Thyroid gland (tissue), 4 donors: Measurements from ENCODE around the gene GBP3. TPM values are rescaled to one million over a fixed set of nuclear protein-coding genes. Genes with fewer than 3 reads are reported as not detected.
"Not testable (repeated sequence)": the region's sequence is repeated elsewhere in the genome, so short reads cannot be mapped to it uniquely, and the experiment has no call there.

ENCODE experiments used
- DNase-seq, 2 donors: peaks; one replicate each; pipeline ENCODE4 v3.0.0-alpha.2; 2019
- H3K27ac ChIP-seq, 3 donors: fragments of 200-600 bp; sonication (generic); 1 replicate in 2 of 3; 2 replicates in 1 of 3; pipeline ENCODE4 v1.5.1; 2016 to 2019; ENCODE audit warnings: mild to moderate bottlenecking in 1 of 3, moderate library complexity in 1 of 3
- H3K27me3 ChIP-seq: fragments of 200-600 bp; sonication (generic); one replicate; pipeline ENCODE4 v1.5.1; 2019
- H3K36me3 ChIP-seq, 2 donors: fragments of 200-600 bp; sonication (generic); one replicate each; pipeline ENCODE4 v1.5.1; 2016 to 2019
- H3K4me1 ChIP-seq, 2 donors: fragments of 200-600 bp; sonication (generic); one replicate each; pipeline ENCODE4 v1.5.1; 2017 to 2019
- H3K4me3 ChIP-seq, 3 donors: fragments of 200-600 bp; sonication (generic); replicated peaks in 1 of 3; 1 replicate in 2 of 3; 2 replicates in 1 of 3; pipeline ENCODE4 v1.5.1; 2016; ENCODE audit warnings: mild to moderate bottlenecking in 1 of 3
- H3K9me3 ChIP-seq: fragments of 200-600 bp; sonication (generic); one replicate; pipeline ENCODE4 v1.5.1; 2017
- POLR2A ChIP-seq, 2 donors: fragments of 450-650 bp; IDR thresholded peaks; one replicate each; pipeline ENCODE4 v1.6.1; 2017; ENCODE audit warnings: antibody characterized with exemption in 2 of 2, mild to moderate bottlenecking in 2 of 2, moderate library complexity in 1 of 2
- WGBS, 2 donors: methylation state at CpG; one replicate each; pipeline ENCODE4 v1.1.5; 2017; 5-methylcytosine and 5-hydroxymethylcytosine counted together
- intact Hi-C: fragments of 100-400 bp; cut with DNase I; formaldehyde crosslinking; loops from one replicate; pipeline ENCODE4 v1.15.1; 2023
- total RNA-seq, 4 donors: library from RNA; depleted of rRNA; stranded (reverse); fragments of >200 nt; gene quantifications; one replicate each; pipeline ENCODE4 v1.2.3, GENCODE V29; 2016
- TF ChIP-seq, protein P1 (sequence below), 6 experiments: fragments of 200-600 bp in 3 of 6; fragments of 450-650 bp in 3 of 6; sonication (generic) in 3 of 6; IDR thresholded peaks; one replicate each; pipeline ENCODE4 v1.5.1; 2016 to 2019; ENCODE audit warnings: antibody characterized with exemption in 6 of 6, mild to moderate bottlenecking in 2 of 6, inconsistent platforms in 1 of 6, moderate library complexity in 1 of 6

Gene GBP3
- total RNA-seq, 4 donors from 2014 or later, result 16.0 to 32.6 (median 21.2) TPM

DNA sequence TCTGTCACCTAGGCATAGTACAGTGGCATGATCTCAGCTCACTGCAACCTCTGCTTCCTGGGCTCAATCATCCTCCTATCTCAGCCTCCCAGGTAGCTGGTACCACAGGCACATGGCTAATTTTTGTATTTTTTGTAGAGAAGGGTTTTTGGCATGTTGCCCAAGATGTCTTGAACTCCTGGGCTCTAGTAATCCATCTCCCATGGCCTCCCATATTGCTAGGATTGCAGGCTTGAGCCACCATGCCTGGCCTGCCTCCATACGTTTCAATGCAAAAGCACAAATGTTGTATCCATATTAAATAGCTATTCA lies 17.6 kb upstream of the GBP3 start:
- H3K9me3 ChIP-seq, result no peaks in the 10 kb centered on the region
- intact Hi-C loops, result no loop called here
- 94 to 96% methylated on average over 1 of the region's 1 CpG for WGBS, 2 donors
- DNase-seq, result no peak
- H3K4me1 ChIP-seq, result no peaks in the 10 kb centered on the region
- H3K36me3 ChIP-seq, result no peaks in the 10 kb centered on the region
- TF ChIP-seq, protein P1, sequence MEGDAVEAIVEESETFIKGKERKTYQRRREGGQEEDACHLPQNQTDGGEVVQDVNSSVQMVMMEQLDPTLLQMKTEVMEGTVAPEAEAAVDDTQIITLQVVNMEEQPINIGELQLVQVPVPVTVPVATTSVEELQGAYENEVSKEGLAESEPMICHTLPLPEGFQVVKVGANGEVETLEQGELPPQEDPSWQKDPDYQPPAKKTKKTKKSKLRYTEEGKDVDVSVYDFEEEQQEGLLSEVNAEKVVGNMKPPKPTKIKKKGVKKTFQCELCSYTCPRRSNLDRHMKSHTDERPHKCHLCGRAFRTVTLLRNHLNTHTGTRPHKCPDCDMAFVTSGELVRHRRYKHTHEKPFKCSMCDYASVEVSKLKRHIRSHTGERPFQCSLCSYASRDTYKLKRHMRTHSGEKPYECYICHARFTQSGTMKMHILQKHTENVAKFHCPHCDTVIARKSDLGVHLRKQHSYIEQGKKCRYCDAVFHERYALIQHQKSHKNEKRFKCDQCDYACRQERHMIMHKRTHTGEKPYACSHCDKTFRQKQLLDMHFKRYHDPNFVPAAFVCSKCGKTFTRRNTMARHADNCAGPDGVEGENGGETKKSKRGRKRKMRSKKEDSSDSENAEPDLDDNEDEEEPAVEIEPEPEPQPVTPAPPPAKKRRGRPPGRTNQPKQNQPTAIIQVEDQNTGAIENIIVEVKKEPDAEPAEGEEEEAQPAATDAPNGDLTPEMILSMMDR (IDR thresholded peaks at IDR 0.05), result no peak
- no peak for TF ChIP-seq POLR2A (IDR thresholded peaks at IDR 0.05)
- no peaks in the 10 kb centered on the region for H3K27me3 ChIP-seq
- no peak overlapping the region for H3K4me3 ChIP-seq
- no peak overlapping the region for H3K27ac ChIP-seq

DNA sequence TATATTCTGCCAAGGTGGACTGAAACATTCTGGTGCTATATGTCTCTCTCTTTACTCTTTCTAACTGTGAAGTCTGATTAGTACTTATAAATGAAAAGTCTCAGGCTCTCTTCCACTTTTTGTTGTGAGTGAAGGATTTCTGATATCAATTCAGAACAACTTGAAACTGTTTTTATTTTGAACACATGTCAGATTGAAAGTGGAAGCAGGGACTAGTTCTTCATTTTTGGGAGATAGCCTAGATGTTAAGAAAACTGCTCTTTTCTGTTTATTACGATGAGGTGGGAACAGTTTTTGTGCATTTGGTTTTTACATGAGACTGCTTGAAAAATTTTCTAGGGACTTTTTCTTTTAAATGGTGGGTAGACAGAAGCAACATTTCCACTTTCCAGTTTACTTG lies 14.5 kb upstream of the GBP3 start:
- intact Hi-C loops, result no loop called here

DNA sequence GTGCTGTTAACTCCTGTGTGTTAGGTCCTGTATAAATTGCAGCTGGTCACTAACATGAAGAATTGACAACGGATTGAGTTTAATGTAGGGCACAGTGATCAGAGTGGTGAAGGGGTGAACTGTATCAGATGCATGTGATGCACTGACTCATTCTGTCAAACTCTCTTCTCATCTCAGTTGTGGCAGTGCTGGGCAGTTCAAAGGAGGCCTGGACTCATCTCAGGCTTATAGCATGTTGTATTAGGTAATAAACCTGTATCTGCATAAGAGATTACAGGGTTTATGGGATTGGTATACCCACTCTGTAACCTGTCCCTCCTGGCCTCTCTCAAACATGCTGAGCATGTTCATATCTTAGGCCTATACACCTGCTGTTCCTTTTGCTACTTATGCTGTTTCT lies 12.4 kb upstream of the GBP3 start:
- no peak overlapping the region for H3K4me3 ChIP-seq
- H3K4me1 ChIP-seq, result no peaks in the 10 kb centered on the region
- H3K27ac ChIP-seq, result no peak overlapping the region
- DNase-seq, result no peak
- H3K27me3 ChIP-seq, result no peaks in the 10 kb centered on the region
- H3K9me3 ChIP-seq, result no peaks in the 10 kb centered on the region
- TF ChIP-seq POLR2A (IDR thresholded peaks at IDR 0.05), result no peak
- TF ChIP-seq, protein P1 (IDR thresholded peaks at IDR 0.05), result no peak
- H3K36me3 ChIP-seq, result no peaks in the 10 kb centered on the region
- 91 to 95% methylated on average over 1 of the region's 1 CpG for WGBS, 2 donors
- intact Hi-C loops, result no loop called here

More for the DNA sequence above, 14.5 kb upstream of the GBP3 start:
- TF ChIP-seq POLR2A (IDR thresholded peaks at IDR 0.05), result no peak
- TF ChIP-seq, protein P1 (IDR thresholded peaks at IDR 0.05), result no peak
- Histone ChIP-seq H3K9me3 (no peaks in the 10 kb centered on the region), H3K4me3 (no peak overlapping the region), H3K27ac (no peak overlapping the region), H3K4me1 (no peaks in the 10 kb centered on the region), H3K36me3 (no peaks in the 10 kb centered on the region), H3K27me3 (no peaks in the 10 kb centered on the region)
- no peak for DNase-seq
- WGBS, 2 donors, result 67 to 98% methylated on average over 1 of the region's 1 CpG

DNA sequence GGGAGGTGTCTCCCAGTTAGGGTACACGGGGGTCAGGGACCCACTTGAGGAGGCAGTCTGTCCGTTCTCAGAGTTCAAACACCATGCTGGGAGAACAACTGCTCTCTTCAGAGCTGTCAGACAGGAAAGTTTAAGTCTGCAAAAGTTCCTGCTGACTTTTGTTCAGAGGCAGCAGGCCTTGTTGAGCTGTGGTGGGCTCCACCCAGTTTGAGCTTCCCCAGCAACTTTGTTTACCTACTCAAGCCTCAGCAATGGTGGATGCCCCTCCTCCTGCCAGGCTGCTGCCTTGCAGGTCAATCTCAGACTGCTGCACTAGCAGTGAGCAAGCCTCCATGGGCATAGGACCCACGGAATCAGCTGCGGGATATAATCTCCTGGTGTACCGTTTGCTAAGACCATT lies 11.3 kb upstream of the GBP3 start:
- DNase-seq, H3K4me3 ChIP-seq, H3K36me3 ChIP-seq, intact Hi-C loops, H3K4me1 ChIP-seq, H3K27ac ChIP-seq, H3K27me3 ChIP-seq, H3K9me3 ChIP-seq: not testable (repeated sequence)
- 89 to 94% methylated on average over 3 to 5 of the region's 5 CpGs for WGBS, 2 donors

DNA sequence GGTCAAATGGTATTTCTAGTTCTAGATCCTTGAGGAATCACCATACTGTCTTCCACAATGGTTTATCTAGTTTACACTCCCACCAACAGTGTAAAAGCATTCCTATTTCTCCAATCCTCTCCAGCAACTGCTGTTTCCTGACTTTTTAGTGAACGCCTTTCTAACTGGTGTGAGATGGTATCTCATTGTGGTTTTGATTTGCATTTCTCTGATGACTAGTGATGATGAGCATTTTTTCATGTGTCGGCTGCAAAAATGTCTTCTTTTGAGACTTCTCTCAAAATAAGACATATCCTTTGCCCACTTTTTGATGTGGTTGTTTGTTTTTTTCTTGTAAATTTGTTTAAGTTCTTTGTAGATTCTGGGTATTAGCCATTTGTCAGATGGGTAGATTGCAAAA lies 6.4 kb upstream of the GBP3 start:
- H3K4me1 ChIP-seq, H3K4me3 ChIP-seq, H3K27me3 ChIP-seq, H3K36me3 ChIP-seq, H3K9me3 ChIP-seq, H3K27ac ChIP-seq, intact Hi-C loops, DNase-seq: not testable (repeated sequence)
- 95 to 97% methylated on average over 2 of the region's 2 CpGs for WGBS, 2 donors

DNA sequence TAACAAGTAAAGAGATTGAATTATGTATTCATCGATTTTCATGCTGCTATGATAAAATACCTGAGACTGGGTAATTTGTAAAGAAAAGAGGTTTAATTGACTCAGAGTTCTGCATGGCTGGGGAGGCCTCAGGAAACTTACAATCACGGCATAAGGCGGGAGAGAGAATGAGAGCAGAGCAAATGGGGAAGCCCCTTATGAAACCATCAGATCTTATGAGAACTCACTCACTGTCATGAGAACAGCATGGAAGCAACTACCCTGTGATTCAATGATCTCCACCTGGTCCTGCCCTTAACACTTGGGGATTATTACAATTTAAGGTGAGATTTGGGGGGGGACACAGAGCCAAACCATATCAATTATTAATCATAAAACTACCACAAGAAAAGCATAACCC lies 3.3 kb upstream of the GBP3 start:
- H3K4me3 ChIP-seq, result no peak overlapping the region
- H3K36me3 ChIP-seq, result no peaks in the 10 kb centered on the region
- no peaks in the 10 kb centered on the region for H3K9me3 ChIP-seq
- WGBS, 2 donors, result 87 to 94% methylated on average over 3 of the region's 3 CpGs
- H3K27me3 ChIP-seq, result no peaks in the 10 kb centered on the region
- peaks cover 4 to 6% of the 10 kb centered on the region in 2 donors for H3K4me1 ChIP-seq
- H3K27ac ChIP-seq, result no peak overlapping the region
- intact Hi-C loops, result no loop called here
- TF ChIP-seq POLR2A (IDR thresholded peaks at IDR 0.05), result no peak
- TF ChIP-seq, protein P1 (IDR thresholded peaks at IDR 0.05), result no peak
- DNase-seq, result no peak
